IPS-15b (cell line): ENCODE measurements around the gene TRANK1.

Source experiments
- H3K27me3 ChIP-seq: one replicate; pipeline ENCODE4 v1.6.1; 2013; ENCODE audit warnings: low read length; ENCODE audit not compliant: control insufficient read depth, insufficient read depth
- H3K36me3 ChIP-seq: one replicate; pipeline ENCODE4 v1.6.1; 2013; ENCODE audit warnings: low read length; ENCODE audit not compliant: control insufficient read depth, insufficient read depth
- H3K4me1 ChIP-seq: one replicate; pipeline ENCODE4 v1.6.1; 2013; ENCODE audit warnings: mild to moderate bottlenecking, low read length; ENCODE audit not compliant: control insufficient read depth, insufficient read depth
- H3K4me3 ChIP-seq: one replicate; pipeline ENCODE4 v1.5.1; 2013; ENCODE audit warnings: low read depth, low read length
- H3K9ac ChIP-seq: one replicate; pipeline ENCODE4 v1.6.1; 2013; ENCODE audit warnings: low read depth, mild to moderate bottlenecking, low read length
- H3K9me3 ChIP-seq: one replicate; pipeline ENCODE4 v1.6.1; 2013; ENCODE audit warnings: mild to moderate bottlenecking, low read length; ENCODE audit not compliant: control insufficient read depth, insufficient read depth

TRANK1 gene

GRCh38 chr3:36820083-36820482 is 124.8 kb downstream of the TRANK1 start:
- no peaks in the 10 kb centered on the region for H3K4me1 ChIP-seq
- H3K9ac ChIP-seq, result no peak overlapping the region
- no peaks in the 10 kb centered on the region for H3K27me3 ChIP-seq
- no peak overlapping the region for H3K4me3 ChIP-seq
- H3K9me3 ChIP-seq, result no peaks in the 10 kb centered on the region
- H3K36me3 ChIP-seq, result no peaks in the 10 kb centered on the region

GRCh38 chr3:36817806-36818533 is 126.9 kb downstream of the TRANK1 start:
- Histone ChIP-seq H3K4me3 (no peak overlapping the region), H3K9ac (no peak overlapping the region), H3K36me3 (no peaks in the 10 kb centered on the region), H3K9me3 (no peaks in the 10 kb centered on the region), H3K4me1 (no peaks in the 10 kb centered on the region), H3K27me3 (no peaks in the 10 kb centered on the region)

- H3K4me1 ChIP-seq, result no peaks in the 10 kb centered on the region
- H3K36me3 ChIP-seq, result no peaks in the 10 kb centered on the region
- no peak overlapping the region for H3K4me3 ChIP-seq
- no peak overlapping the region for H3K9ac ChIP-seq
- no peaks in the 10 kb centered on the region for H3K27me3 ChIP-seq
- no peaks in the 10 kb centered on the region for H3K9me3 ChIP-seq
Measured at GRCh38 chr3:36815375-36815774, 129.5 kb downstream of the TRANK1 start.

GRCh38 chr3:36814776-36815175 is 130.1 kb downstream of the TRANK1 start:
- no peak overlapping the region for H3K9ac ChIP-seq
- no peak overlapping the region for H3K4me3 ChIP-seq
- H3K27me3 ChIP-seq, result no peaks in the 10 kb centered on the region
- no peaks in the 10 kb centered on the region for H3K4me1 ChIP-seq
- no peaks in the 10 kb centered on the region for H3K9me3 ChIP-seq
- H3K36me3 ChIP-seq, result no peaks in the 10 kb centered on the region

- H3K9ac ChIP-seq, result no peak overlapping the region
- no peaks in the 10 kb centered on the region for H3K36me3 ChIP-seq
- H3K4me1 ChIP-seq, result no peaks in the 10 kb centered on the region
- H3K27me3 ChIP-seq, result no peaks in the 10 kb centered on the region
- no peaks in the 10 kb centered on the region for H3K9me3 ChIP-seq
- H3K4me3 ChIP-seq, result no peak overlapping the region
Measured at GRCh38 chr3:36814066-36814717, 130.7 kb downstream of the TRANK1 start.

GRCh38 chr3:36813305-36813704 is 131.5 kb downstream of the TRANK1 start:
- H3K4me1 ChIP-seq, result no peaks in the 10 kb centered on the region
- no peaks in the 10 kb centered on the region for H3K27me3 ChIP-seq

GRCh38 chr3:36812240-36812639 is 132.6 kb downstream of the TRANK1 start:
- Histone ChIP-seq H3K9ac (no peak overlapping the region), H3K9me3 (no peaks in the 10 kb centered on the region), H3K27me3 (no peaks in the 10 kb centered on the region), H3K4me1 (no peaks in the 10 kb centered on the region), H3K4me3 (no peak overlapping the region), H3K36me3 (no peaks in the 10 kb centered on the region)

More at GRCh38 chr3:36813305-36813704, 131.5 kb downstream of the TRANK1 start:
- H3K4me3 ChIP-seq, result no peak overlapping the region
- no peak overlapping the region for H3K9ac ChIP-seq
- H3K36me3 ChIP-seq, result no peaks in the 10 kb centered on the region
- no peaks in the 10 kb centered on the region for H3K9me3 ChIP-seq

GRCh38 chr3:36811768-36812167 is 133.1 kb downstream of the TRANK1 start:
- no peaks in the 10 kb centered on the region for H3K9me3 ChIP-seq
- no peaks in the 10 kb centered on the region for H3K4me1 ChIP-seq
- H3K9ac ChIP-seq, result no peak overlapping the region
- no peaks in the 10 kb centered on the region for H3K27me3 ChIP-seq
- H3K36me3 ChIP-seq, result no peaks in the 10 kb centered on the region
- no peak overlapping the region for H3K4me3 ChIP-seq

GRCh38 chr3:36804295-36805055 is 140.4 kb downstream of the TRANK1 start:
- Histone ChIP-seq H3K9me3 (no peaks in the 10 kb centered on the region), H3K36me3 (no peaks in the 10 kb centered on the region), H3K4me3 (no peak overlapping the region), H3K27me3 (no peaks in the 10 kb centered on the region), H3K4me1 (peaks cover 6% of the 10 kb centered on the region), H3K9ac (no peak overlapping the region)

GRCh38 chr3:36803091-36803791 is 141.6 kb downstream of the TRANK1 start:
- H3K27me3 ChIP-seq, result no peaks in the 10 kb centered on the region
- no peaks in the 10 kb centered on the region for H3K9me3 ChIP-seq
- H3K4me1 ChIP-seq, result peaks cover 6% of the 10 kb centered on the region
- no peak overlapping the region for H3K9ac ChIP-seq
- H3K36me3 ChIP-seq, result no peaks in the 10 kb centered on the region
- H3K4me3 ChIP-seq, result no peak overlapping the region

GRCh38 chr3:36800533-36801116 is 144.2 kb downstream of the TRANK1 start:
- H3K9ac ChIP-seq, result no peak overlapping the region
- H3K4me1 ChIP-seq, result peaks cover 6% of the 10 kb centered on the region
- H3K9me3 ChIP-seq, result no peaks in the 10 kb centered on the region
- no peak overlapping the region for H3K4me3 ChIP-seq
- H3K27me3 ChIP-seq, result no peaks in the 10 kb centered on the region
- H3K36me3 ChIP-seq, result no peaks in the 10 kb centered on the region
